ENCODE data around the gene SLC25A21.
"Not testable (repeated sequence)": the region's sequence is repeated elsewhere in the genome, so short reads cannot be mapped to it uniquely, and the experiment has no call there.

SLC25A21 gene

DNA sequence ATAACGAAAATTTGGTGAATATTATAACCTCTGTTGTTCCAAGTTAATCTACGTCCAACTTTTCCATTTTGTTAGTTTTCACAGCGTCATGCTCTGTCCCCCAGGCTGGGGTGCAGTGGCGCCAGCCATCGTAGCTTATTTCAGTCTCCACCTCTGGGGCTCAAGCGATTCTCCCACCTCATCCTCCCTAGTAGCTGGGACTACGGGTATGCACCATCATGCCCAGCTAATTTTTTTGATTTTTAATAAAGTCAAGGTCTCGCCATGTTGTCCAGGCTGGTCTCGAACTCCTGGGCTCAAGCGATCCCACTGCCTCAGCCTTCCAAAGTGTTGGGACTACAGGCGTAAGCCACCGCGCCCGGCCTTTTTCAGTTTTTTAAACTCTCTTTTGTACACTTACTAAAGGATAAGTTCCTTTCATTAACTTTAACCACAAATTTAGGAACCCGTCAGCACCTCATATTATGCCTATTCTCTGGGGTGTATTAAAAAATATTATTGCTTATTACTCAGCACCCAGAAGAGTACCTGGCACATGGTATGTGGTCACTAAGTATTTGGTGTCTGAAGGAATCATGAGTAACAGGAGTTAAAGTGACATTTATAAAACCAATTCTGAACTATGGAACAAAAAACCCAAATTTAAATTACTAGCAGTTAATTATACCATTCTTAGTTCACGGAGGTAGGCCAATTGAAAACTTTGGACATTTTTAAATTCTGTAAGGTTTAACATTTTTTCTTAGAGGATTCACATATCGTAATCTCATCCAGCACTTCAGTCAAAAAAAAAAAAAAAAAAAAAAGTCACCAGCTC is 24.4 kb upstream of the SLC25A21 start:
- H3K4me3 ChIP-seq (ENCODE audit: low read length): peak overlapping the region; percentile 77
- DNase-seq (ENCODE audit: low read depth): no peak
- TF ChIP-seq, protein P1, sequence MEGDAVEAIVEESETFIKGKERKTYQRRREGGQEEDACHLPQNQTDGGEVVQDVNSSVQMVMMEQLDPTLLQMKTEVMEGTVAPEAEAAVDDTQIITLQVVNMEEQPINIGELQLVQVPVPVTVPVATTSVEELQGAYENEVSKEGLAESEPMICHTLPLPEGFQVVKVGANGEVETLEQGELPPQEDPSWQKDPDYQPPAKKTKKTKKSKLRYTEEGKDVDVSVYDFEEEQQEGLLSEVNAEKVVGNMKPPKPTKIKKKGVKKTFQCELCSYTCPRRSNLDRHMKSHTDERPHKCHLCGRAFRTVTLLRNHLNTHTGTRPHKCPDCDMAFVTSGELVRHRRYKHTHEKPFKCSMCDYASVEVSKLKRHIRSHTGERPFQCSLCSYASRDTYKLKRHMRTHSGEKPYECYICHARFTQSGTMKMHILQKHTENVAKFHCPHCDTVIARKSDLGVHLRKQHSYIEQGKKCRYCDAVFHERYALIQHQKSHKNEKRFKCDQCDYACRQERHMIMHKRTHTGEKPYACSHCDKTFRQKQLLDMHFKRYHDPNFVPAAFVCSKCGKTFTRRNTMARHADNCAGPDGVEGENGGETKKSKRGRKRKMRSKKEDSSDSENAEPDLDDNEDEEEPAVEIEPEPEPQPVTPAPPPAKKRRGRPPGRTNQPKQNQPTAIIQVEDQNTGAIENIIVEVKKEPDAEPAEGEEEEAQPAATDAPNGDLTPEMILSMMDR (conservative IDR thresholded peaks at IDR 0.05; ENCODE audit: low read depth, low read length): no peak

DNA sequence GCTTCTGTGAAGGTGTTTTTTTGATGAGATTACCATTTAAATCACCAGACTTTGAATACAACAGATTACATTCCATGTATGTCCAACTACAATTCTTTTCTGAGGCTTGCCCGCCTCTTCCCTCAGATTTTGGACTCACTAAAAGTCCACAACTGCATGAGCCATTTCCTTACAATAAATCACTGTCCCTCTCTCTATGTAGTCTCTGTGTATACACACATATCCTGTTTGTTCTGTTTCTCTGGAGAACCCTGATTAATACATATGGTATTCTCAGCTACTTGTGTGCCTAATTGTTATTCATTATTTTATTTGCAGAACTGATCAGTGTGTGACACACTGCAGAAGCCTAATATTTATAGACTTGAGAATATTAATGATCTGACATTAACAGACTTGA is 22.9 kb upstream of the SLC25A21 start:
- TF ChIP-seq, protein P1 (conservative IDR thresholded peaks at IDR 0.05; ENCODE audit: low read depth, low read length): no peak
- no peak for DNase-seq (ENCODE audit: low read depth)

DNA sequence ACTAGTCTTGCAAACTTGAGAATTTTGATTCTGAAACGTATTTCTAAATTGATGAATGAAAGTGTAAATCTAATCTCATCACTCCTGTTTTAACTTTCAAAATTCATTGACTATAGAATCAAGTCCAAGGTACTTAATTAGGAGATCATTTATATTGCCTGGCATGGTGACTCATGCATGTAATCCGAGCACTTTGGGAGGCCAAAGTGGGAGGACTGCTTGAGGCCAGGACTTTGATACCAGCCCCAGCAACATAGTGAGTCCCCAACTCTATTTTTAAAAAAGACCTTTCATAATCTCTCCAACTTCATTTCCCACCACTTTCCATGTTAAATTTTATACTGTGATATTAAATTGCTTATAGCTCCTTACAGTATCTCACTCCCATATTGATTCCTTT is 22.3 kb upstream of the SLC25A21 start:
- no peak overlapping the region for H3K4me3 ChIP-seq (ENCODE audit: low read length)
- DNase-seq (ENCODE audit: low read depth): no peak
- TF ChIP-seq, protein P1 (conservative IDR thresholded peaks at IDR 0.05; ENCODE audit: low read depth, low read length): no peak

More for the DNA sequence above, 22.9 kb upstream of the SLC25A21 start:
- no peak overlapping the region for H3K4me3 ChIP-seq (ENCODE audit: low read length)

DNA sequence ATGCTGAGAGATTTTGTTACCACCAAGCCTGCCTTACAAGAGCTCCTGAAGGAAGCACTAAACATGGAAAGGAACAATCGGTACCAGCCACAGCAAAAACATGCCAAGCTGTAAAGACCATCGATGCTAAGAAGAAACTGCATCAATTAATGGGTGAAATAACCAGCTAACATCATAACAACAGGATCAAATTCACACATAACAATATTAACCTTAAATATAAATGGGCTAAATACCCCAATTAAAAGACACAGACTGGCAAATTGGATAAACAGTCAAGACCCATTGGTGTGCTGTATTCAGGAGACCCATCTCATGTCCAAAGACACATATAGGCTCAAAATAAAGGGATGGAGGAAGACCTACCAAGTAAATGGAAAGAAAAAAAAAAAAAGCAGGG is 17.3 kb upstream of the SLC25A21 start:
- H3K4me3 ChIP-seq (ENCODE audit: low read length); DNase-seq (ENCODE audit: low read depth): not testable (repeated sequence)

DNA sequence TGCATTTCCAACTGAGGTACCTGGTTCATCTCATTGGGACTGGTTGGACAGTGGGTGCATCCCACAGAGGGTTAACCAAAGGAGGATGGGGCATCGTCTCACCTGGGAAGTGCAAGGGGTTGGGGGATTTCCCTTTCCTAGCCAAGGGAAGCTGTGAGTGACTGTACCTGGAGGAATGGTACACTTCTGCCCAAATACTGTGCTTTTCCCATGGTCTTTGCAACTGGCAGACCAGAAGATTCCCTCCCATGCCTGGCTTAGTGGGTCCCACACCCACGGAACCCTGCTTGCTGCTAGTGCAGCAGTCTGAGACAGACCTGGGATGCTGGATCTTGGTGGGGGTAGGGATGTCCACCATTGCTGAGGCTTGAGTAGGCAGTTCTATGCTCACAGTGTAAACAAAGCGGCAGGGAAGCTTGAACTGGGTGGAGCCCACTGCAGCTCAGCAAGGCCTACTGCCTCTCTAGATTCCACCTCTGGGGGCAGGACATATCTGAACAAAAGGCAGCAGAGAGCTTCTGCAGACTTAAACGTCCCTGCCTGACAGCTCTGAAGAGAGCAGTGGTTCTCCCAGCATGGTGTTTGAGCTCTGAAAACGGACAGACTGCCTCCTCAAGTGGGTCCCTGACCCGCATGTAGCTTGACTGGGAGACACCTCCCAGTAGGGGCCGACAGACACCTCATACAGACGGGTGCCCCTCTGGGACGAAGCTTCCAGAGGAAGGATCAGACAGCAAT is 15.6 kb upstream of the SLC25A21 start:
- not testable (repeated sequence) for DNase-seq (ENCODE audit: low read depth); H3K4me3 ChIP-seq (ENCODE audit: low read length)

DNA sequence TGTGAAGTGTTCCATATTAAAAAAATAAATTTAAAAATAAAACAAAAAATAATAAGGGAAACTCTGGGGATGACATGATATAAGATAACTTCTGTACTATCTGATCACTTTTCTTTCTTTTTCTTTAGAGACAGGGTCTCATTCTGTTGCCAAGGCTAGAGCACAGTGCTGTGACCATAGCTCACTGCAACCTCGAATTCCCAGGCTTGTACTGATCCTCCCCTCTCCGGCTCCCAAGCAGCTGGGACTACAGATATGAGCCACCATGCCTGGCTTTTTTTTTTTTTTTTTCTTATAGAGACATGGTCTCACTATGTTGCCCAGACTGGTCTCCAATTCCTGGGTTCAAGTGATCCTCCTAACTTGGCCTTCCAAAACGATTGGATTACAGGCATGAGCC is 14.9 kb upstream of the SLC25A21 start:
- no peak for DNase-seq (ENCODE audit: low read depth)

DNA sequence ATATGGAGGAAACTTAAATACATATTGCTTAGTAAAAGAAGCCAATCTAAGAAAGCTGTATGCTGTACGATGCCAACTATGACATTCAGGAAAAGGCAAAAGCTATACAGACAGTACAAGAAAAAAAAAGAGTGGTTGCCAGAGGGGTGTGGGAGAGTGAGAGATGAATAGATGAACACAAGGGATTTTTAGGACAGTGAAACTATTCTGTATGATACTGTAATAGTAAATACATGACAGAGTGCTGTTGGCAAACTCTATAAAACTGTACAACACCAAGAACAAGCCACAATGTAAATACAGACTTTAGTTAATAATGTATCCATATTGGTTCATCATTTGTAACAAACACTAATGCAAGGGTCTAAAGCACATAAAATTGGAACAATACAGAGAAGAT is 14.5 kb upstream of the SLC25A21 start:
- no peak overlapping the region for H3K4me3 ChIP-seq (ENCODE audit: low read length)
- TF ChIP-seq, protein P1 (conservative IDR thresholded peaks at IDR 0.05; ENCODE audit: low read depth, low read length): no peak
- no peak for DNase-seq (ENCODE audit: low read depth)

More for the DNA sequence above, 14.9 kb upstream of the SLC25A21 start:
- TF ChIP-seq, protein P1 (conservative IDR thresholded peaks at IDR 0.05; ENCODE audit: low read depth, low read length): no peak
- no peak overlapping the region for H3K4me3 ChIP-seq (ENCODE audit: low read length)

DNA sequence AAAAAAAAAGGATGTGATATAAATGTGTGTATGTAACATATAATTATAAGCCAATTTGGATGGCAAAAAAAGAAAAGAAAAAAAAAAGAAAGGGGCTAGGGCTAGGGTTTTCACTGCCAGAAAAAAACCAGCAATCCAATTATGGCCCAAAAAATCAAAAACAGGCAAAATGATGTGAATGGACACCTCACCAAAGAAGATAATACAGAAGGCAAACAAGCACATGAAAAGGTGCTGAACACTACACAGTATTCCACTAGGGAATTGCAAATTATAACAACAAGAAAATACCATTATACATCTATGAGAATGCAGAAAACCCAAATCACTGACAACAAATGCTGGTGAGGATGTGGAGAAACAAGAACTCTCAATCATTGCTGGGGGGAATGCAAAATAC is 13.3 kb upstream of the SLC25A21 start:
- no peak for DNase-seq (ENCODE audit: low read depth)
- H3K4me3 ChIP-seq (ENCODE audit: low read length): no peak overlapping the region
- TF ChIP-seq, protein P1 (conservative IDR thresholded peaks at IDR 0.05; ENCODE audit: low read depth, low read length): no peak

DNA sequence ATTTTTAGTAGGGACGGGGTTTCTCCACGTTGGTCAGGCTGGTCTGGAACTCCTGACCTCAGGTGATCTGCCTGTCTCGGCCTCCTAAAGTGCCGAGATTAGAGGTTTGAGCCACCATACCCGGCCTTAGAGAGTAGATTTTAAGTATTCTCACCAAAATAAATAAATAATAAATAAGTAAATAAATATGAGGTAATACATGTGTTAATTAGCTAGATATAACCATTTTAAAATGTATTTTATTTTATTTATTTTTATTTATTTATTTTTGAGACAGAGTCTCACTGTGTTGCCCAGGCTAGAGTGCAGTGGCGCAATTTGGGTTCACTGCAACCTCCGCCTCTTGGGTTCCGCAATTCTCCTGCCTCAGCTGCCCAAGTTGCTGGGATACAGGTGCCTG is 12.1 kb upstream of the SLC25A21 start:
- not testable (repeated sequence) for H3K4me3 ChIP-seq (ENCODE audit: low read length); DNase-seq (ENCODE audit: low read depth)
